Fibroblast of mammary gland (primary cell): ENCODE data around the gene PUS7.
"Not testable (repeated sequence)": the region's sequence is repeated elsewhere in the genome, so short reads cannot be mapped to it uniquely, and the experiment has no call there.

Experiments used
- DNase-seq: peaks from one replicate; pipeline ENCODE4 v3.0.0-alpha.2; 2010; ENCODE audit warnings: low read depth
- H3K4me3 ChIP-seq: 2 replicates; pipeline ENCODE4 v1.5.1; 2011; ENCODE audit warnings: low read depth, mild to moderate bottlenecking, low read length, moderate library complexity; ENCODE audit not compliant: control insufficient read depth
- CTCF ChIP-seq: conservative IDR thresholded peaks from 2 replicates; pipeline ENCODE4 v1.5.1; 2011; ENCODE audit warnings: low read depth, low read length, inconsistent platforms; ENCODE audit not compliant: control insufficient read depth, insufficient read depth

Gene PUS7

GRCh38 chr7:105429746-105430612 lies 92.1 kb downstream of the PUS7 start:
- DNase-seq = peak; percentile 62

DNA sequence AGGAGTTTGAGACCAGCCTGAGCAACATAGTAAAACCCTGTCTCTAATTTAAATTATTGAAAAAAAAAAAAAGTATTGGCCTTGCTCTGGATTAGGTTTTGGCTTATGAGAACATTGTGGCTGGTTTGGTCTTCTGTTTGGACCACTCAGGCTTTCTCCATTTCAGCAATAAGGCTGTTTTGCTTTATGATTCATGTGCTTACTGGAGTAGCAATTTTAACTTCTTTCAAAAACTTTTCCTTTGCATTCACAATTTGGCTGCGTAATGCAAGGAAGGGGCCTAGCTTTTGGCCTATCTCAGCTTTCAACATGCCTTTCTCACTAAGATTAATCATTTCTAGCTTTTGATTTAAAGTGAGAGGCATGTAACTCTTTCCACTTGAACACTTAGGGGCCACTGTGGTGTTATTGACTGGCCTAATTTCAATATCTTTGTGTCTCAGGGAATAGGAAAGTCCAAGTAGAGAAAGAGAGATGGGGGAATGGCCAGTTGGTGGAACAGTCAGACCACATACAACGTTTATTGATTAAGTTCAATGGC lies 95.4 kb downstream of the PUS7 start:
- DNase-seq = no peak
- no peak for TF ChIP-seq CTCF
- H3K4me3 ChIP-seq = no peak overlapping the region

More at GRCh38 chr7:105429746-105430612, 92.1 kb downstream of the PUS7 start:
- no peak overlapping the region for H3K4me3 ChIP-seq
- TF ChIP-seq CTCF = peak; percentile 60

GRCh38 chr7:105423987-105424386 lies 98.1 kb downstream of the PUS7 start:
- no peak overlapping the region for H3K4me3 ChIP-seq
- TF ChIP-seq CTCF = no peak
- DNase-seq = no peak

DNA sequence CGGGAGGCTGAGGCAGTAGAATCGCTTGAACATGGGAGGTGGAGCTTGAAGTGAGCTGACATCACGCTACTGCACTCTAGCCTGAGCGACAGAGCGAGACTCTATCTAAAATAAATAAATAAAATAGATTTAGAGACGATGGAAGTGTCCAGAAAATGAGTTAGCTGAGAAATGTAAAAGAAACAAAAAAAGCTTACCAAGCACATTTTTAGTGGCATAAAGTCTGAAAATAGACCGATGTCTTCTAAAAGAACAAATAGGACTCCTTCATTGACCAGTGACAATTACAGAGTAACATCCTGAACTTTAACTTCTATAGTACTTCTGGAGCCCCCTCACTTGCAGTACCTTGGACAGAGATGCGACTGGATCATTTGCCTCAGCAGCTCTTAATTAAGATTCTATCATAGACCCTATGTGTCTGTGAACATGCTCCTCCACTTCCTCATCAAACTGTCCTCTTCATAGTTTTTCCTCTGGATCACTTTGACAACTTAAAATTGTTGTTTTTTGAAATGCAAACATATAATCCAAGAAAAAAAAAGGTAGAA lies 108.1 kb downstream of the PUS7 start:
- TF ChIP-seq CTCF = no peak
- H3K4me3 ChIP-seq = no peak overlapping the region
- no peak for DNase-seq

DNA sequence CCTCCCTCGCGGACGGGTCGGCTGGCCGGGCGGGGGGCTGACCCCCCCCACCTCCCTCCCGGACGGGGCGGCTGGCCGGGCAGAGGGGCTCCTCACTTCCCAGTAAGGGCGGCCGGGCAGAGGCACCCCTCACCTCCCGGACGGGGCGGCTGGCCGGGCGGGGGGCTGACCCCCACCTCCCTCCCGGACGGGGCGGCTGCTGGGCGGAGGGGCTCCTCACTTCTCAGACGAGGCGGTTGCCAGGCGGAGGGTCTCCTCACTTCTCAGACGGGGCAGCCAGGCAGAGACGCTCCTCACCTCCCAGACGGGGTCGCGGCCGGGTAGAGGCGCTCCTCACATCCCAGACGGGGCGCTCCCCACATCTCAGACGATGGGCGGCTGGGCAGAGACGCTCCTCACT lies 111.3 kb downstream of the PUS7 start:
- not testable (repeated sequence) for DNase-seq, H3K4me3 ChIP-seq

DNA sequence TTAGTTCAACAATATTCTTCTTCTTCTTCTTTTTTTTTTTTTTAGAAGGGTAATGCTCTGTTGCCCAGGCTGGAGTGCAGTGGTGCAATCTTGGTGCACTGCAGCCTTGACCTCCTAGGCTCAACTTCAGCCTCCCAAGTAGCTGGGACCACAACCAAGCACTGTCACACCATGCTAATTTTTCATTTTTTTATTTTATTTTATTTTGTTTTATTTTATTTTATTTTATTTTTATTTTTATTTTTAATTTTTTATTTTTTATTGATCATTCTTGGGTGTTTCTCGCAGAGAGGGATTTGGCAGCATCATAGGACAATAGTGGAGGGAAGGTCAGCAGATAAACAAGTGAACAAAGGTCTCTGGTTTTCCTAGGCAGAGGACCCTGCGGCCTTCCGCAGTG lies 112.3 kb downstream of the PUS7 start:
- DNase-seq = not testable (repeated sequence)

DNA sequence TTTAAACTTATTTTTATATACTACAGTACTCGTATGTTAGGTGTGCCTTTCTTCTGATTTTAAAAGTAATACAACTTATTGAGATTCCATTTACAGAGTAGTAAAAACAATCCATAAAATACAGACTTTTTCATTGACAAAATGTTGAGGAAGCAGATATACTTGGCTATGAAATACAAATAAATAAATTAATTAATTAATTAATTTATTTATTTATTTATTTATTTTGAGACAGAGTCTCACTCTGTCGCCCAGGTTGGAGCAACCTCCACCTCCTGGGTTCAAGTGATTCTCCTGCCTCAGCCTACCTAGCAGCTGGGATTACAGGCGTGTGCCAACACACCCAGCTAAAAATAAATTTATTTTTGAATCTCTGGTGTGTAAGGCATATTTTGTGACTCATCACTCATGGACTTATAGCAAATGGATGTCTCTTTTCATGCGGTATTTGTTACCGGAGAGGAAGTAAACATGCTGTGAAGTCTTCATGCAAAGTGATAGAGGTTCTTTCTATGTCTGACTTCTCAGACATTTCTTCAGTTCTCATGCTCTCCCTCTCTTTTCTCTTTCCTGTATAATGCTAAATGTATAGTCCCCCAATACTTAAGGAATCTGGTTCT lies 113.2 kb downstream of the PUS7 start:
- H3K4me3 ChIP-seq = no peak overlapping the region
- TF ChIP-seq CTCF = no peak
- DNase-seq = no peak

More for the DNA sequence above, 112.3 kb downstream of the PUS7 start:
- not testable (repeated sequence) for H3K4me3 ChIP-seq
